Glutamatergic neuron (in vitro differentiated cells): Measurements from ENCODE around the gene FAM3A. TPM values are rescaled to one million over a fixed set of nuclear protein-coding genes. Genes with fewer than 3 reads are reported as not detected.
"Not testable (repeated sequence)": the region's sequence is repeated elsewhere in the genome, so short reads cannot be mapped to it uniquely, and the experiment has no call there.

Experiments
- DNase-seq: peaks from one replicate; pipeline ENCODE4 v3.0.0; 2022
- H3K27ac Mint-ChIP-seq: one replicate; pipeline ENCODE4 v1.8.0; 2020; ENCODE audit warnings: mild to moderate bottlenecking, mixed read lengths, inconsistent platforms; ENCODE audit not compliant: unreplicated experiment
- H3K27me3 Mint-ChIP-seq: one replicate; pipeline ENCODE4 v1.8.0; 2020; ENCODE audit warnings: mild to moderate bottlenecking, moderate library complexity, mixed read lengths, inconsistent platforms; ENCODE audit not compliant: unreplicated experiment
- H3K36me3 Mint-ChIP-seq: one replicate; pipeline ENCODE4 v1.8.0; 2020; ENCODE audit warnings: mild to moderate bottlenecking, mixed read lengths, inconsistent platforms; ENCODE audit not compliant: unreplicated experiment
- H3K4me1 Mint-ChIP-seq: one replicate; pipeline ENCODE4 v1.8.0; 2020; ENCODE audit warnings: mild to moderate bottlenecking, low read depth, mixed read lengths, inconsistent platforms; ENCODE audit not compliant: unreplicated experiment
- H3K4me3 Mint-ChIP-seq: one replicate; pipeline ENCODE4 v1.8.0; 2020; ENCODE audit warnings: mild to moderate bottlenecking, mixed read lengths, inconsistent platforms; ENCODE audit not compliant: unreplicated experiment
- H3K9me3 Mint-ChIP-seq: one replicate; pipeline ENCODE4 v1.8.0; 2020; ENCODE audit warnings: mild to moderate bottlenecking, moderate library complexity, mixed read lengths, inconsistent platforms; ENCODE audit not compliant: unreplicated experiment
- total RNA-seq: library from RNA; stranded (reverse); fragmentation: NEBNext Ultra II Directional; extraction: Animal tissue kit (Norgen Biotek cat#: 25700); gene quantifications from one replicate; pipeline ENCODE4 v1.2.1, GENCODE V29; 2021; ENCODE audit not compliant: unreplicated experiment
- TF ChIP-seq, protein P1 (sequence below): fragments of 200-600 bp; sonication (generic); IDR thresholded peaks from one replicate; pipeline ENCODE4 v1.5.0; 2021; ENCODE audit not compliant: partially characterized antibody, unreplicated experiment

Gene FAM3A
- total RNA-seq, 1 donor from 2014 or later, result 32.0 TPM

DNA sequence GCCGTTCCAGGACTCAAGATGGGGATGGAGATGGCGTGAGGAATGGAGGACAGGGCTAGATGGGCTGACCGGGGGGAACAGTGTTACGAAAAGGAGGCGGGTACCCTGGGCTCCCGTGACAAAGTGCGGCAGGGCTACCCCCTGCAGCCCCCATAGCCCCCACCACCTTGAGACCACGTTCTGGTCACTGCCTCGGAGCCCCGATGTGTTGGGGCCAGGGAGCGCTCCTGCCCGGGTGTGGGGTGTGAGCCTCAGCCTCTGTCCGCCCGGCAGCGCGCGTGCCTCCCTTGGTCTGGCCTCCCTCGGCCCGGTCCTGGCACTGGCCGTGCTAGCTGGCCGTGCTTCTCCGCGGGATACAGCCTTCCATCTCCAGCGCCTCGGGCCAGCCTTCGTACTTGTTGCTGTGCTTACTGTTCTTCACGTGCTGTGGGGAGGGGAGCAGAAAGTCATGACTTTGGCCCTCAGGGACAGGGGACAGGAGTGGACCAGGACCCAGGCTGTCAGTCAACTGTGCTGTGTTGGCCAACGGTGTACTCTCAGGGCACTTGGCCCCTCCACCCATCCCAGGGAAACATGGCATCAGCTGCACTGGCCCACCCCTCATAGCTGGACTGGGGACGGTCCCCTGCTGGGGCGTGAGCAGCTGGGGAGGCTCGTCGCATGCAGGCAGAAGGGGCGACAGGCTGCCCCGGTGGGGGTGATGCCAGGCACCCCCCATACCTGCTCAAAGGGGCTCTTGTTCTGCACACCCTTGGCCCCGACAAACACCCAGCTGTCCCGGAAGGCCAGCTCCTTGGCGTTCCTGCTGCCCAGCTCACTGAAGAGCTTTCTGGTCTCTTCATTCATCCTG is 9.3 kb downstream of the FAM3A start:
- Mint-ChIP-seq H3K36me3 (peaks cover 9% of the 10 kb centered on the region), H3K4me1 (no peaks in the 10 kb centered on the region), H3K27ac (no peak overlapping the region), H3K9me3 (peaks cover 2% of the 10 kb centered on the region), H3K4me3 (no peak overlapping the region), H3K27me3 (peaks cover 3% of the 10 kb centered on the region)
- TF ChIP-seq, protein P1, sequence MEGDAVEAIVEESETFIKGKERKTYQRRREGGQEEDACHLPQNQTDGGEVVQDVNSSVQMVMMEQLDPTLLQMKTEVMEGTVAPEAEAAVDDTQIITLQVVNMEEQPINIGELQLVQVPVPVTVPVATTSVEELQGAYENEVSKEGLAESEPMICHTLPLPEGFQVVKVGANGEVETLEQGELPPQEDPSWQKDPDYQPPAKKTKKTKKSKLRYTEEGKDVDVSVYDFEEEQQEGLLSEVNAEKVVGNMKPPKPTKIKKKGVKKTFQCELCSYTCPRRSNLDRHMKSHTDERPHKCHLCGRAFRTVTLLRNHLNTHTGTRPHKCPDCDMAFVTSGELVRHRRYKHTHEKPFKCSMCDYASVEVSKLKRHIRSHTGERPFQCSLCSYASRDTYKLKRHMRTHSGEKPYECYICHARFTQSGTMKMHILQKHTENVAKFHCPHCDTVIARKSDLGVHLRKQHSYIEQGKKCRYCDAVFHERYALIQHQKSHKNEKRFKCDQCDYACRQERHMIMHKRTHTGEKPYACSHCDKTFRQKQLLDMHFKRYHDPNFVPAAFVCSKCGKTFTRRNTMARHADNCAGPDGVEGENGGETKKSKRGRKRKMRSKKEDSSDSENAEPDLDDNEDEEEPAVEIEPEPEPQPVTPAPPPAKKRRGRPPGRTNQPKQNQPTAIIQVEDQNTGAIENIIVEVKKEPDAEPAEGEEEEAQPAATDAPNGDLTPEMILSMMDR, result no peak
- no peak for DNase-seq

DNA sequence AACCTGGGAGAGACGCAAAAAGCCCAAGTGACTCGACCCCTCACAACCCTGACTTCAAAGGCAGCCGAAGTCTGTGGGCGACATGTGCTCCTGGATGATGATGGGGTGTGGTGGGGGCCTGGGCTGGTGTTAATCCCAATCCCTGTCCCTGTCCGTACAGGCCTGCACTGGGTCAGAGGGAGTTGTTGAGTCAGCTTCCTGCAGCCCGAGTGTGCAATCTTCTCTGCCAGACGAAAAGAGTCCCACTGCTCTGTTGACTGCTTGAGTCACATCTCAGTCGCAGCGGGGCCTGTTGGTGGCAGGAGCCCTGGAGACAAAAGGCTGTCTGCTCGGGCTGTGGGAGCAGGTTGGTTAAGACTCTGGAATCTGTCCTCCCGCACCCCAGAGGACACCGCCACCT is 10.3 kb downstream of the FAM3A start:
- Mint-ChIP-seq H3K4me3 (no peak overlapping the region), H3K9me3 (peaks cover 4% of the 10 kb centered on the region), H3K27ac (no peak overlapping the region), H3K36me3 (peaks cover 9% of the 10 kb centered on the region), H3K27me3 (peaks cover 5% of the 10 kb centered on the region), H3K4me1 (no peaks in the 10 kb centered on the region)
- no peak for DNase-seq
- TF ChIP-seq, protein P1, result no peak

DNA sequence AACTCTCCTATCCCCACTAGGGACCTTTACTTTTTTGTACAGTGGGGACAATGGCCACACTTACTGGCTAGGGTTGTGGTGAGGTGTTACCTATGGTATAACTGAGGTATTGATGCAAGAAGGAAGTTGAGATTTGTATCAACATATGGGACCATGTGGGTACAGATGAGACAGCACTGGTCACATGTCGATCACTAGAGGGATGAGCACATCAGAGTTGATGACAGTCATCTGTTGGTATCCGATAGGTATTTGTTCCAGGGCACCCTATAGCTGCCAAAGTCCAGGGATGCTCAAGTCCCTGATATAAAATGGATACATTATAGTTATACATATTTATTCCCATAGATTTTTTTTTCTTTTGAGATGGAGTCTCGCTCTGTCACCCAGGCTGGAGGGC is 13.0 kb downstream of the FAM3A start:
- no peak for DNase-seq
- TF ChIP-seq, protein P1, result no peak
- peaks cover 2% of the 10 kb centered on the region for H3K27me3 Mint-ChIP-seq
- no peak overlapping the region for H3K27ac Mint-ChIP-seq
- H3K36me3 Mint-ChIP-seq, result no peaks in the 10 kb centered on the region
- H3K4me1 Mint-ChIP-seq, result no peaks in the 10 kb centered on the region
- H3K9me3 Mint-ChIP-seq, result peaks cover 4% of the 10 kb centered on the region
- H3K4me3 Mint-ChIP-seq, result no peak overlapping the region

DNA sequence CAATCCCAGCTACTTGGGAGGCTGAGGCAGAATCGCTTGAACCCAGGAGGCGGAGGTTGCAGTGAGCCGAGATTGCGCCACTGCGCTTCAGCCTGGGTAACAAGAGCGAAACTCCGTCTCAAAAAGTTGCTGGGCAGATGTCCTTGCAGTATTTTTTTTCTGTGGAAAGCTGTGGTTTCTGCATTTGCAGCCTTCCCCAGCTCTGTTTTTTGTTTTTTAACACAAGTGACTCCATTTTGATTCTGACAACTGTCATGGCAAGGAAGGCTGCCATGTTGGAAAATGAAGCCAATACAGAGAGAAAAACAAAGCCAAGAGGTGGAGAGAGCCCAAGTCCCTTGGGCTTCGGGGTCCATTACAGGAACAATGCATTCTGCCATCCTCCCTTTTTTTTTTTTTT is 13.9 kb downstream of the FAM3A start:
- Mint-ChIP-seq H3K4me3 (no peak overlapping the region), H3K9me3 (peaks cover 4% of the 10 kb centered on the region), H3K27me3 (peaks cover 2% of the 10 kb centered on the region), H3K36me3 (no peaks in the 10 kb centered on the region), H3K27ac (no peak overlapping the region), H3K4me1 (no peaks in the 10 kb centered on the region)
- TF ChIP-seq, protein P1, result no peak
- no peak for DNase-seq

DNA sequence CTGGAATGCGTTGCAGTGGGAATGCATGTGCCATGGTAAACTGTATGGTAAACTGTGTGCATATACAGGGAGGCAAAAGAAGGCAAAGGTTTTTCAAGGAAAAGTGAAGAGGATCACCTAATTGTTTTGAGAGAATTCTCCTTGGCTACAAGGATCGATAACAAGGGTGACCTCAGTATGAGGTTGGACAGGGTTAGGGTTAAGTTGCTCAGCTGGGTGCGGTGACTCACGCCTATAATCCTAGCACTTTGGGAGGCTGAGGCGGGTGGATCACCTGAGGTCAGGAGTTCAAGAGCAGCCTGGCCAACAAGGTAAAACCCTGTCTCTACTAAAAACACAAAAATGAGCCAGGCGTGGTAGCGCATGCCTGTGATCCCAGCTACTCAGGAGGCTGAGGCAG is 14.6 kb downstream of the FAM3A start:
- not testable (repeated sequence) for H3K4me3 Mint-ChIP-seq, DNase-seq

DNA sequence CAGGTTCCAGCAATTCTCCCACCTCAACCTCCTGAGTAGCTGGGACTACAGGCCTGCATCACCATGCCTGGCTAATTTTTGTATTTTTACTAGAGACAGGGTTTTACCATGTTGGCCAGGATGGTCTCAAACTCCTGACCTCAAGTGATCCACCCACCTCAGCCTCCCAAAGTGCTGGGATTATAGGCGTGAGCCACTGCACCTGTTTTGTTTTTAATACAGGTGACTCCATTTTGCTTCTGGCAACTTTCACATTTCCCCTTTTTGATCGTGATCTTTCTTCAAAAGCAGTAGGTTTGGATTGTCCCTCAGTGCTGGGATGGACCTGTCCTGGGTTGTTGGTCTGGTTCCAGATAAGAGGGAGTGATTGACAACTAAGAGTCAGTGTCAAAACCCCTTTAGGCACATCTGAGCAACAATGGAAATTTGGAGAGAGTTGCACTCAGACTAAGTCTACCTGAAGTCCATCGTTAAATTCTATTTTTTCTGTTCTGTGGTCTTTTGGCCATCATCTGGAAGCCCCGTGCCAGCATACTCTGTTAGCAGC is 19.4 kb downstream of the FAM3A start:
- DNase-seq, result not testable (repeated sequence)

More for the DNA sequence above, 14.6 kb downstream of the FAM3A start:
- not testable (repeated sequence) for H3K4me1 Mint-ChIP-seq, H3K27me3 Mint-ChIP-seq, H3K27ac Mint-ChIP-seq, H3K36me3 Mint-ChIP-seq, H3K9me3 Mint-ChIP-seq

More for the DNA sequence above, 19.4 kb downstream of the FAM3A start:
- H3K36me3 Mint-ChIP-seq, H3K27me3 Mint-ChIP-seq, H3K27ac Mint-ChIP-seq, H3K4me1 Mint-ChIP-seq, H3K4me3 Mint-ChIP-seq, H3K9me3 Mint-ChIP-seq: not testable (repeated sequence)
